ENCODE data around the gene SCN2B. TPM values are rescaled to one million over a fixed set of nuclear protein-coding genes. Genes with fewer than 3 reads are reported as not detected.

Gene SCN2B
- not detected for total RNA-seq
- long read RNA-seq: 0 reads

DNA sequence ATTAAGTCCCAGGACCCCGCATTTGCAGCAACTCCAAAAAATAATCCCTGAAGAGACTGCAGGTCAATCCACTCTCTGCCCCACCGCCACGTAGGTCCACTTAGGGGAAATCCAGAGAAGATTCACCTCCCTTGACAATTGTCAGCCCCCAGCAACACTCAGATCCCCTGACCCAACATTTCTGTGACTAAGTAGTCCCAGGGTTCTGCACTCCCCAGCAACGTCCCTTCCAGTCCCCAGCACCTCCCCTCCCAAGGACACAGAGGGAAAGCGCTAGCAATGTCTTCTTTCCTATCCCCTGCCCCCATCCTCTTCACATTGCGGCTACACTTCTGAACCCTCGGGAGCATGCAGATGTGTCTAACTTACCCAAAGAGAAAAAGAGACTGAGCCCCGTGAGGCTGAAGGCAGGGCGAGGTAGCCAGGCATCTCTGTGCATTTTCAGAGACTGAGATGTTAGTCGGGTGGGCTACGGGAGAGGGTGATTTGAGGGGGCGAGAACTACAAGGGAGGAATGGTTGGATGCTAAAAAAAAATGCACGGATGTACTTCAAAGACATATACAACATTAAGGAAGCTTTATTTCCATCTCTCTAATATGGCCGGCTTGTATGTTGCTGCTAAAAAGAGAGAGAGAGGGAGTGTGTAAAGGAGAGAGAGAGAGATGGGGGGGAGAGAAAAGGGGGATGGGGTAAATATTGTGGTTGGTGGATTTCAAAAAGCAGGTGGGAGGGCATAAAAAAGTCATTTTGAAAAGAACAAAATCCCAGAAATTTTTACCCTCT, at the start of gene SCN2B:
Gene SCN2B (minus strand): TSS at position 647 of the 785 bp plus-strand sequence. CDS start 208 bp downstream, at position 439.
- WGBS (ENCODE audit: insufficient coverage, low coverage, low lambda C conversion rate, missing lambda C conversion rate): 53% methylated on average over 14 of the region's 14 CpGs
- no peak for ATAC-seq
- intact Hi-C loops (cut with DNase I): no loop called here
- TF ChIP-seq POLR2A (IDR thresholded peaks at IDR 0.05) (no peak), CTCF (IDR thresholded peaks at IDR 0.05) (no peak)
- no peaks in the 10 kb centered on the region for H3K9me3 ChIP-seq
- H3K27ac ChIP-seq: peak within 1 kb of the TSS; percentile 13 to 76 (median 60)
- peak in 2 of 3 donors; percentile 18 to 37 for DNase-seq
- H3K27me3 ChIP-seq: no peaks in the 10 kb centered on the region
- H3K4me1 ChIP-seq: peaks cover 0 to 16% (median 6%) of the 10 kb centered on the region in 4 donors
- no peaks in the 10 kb centered on the region for H3K36me3 ChIP-seq
- H3K4me3 ChIP-seq: no peak within 1 kb of the TSS

DNA sequence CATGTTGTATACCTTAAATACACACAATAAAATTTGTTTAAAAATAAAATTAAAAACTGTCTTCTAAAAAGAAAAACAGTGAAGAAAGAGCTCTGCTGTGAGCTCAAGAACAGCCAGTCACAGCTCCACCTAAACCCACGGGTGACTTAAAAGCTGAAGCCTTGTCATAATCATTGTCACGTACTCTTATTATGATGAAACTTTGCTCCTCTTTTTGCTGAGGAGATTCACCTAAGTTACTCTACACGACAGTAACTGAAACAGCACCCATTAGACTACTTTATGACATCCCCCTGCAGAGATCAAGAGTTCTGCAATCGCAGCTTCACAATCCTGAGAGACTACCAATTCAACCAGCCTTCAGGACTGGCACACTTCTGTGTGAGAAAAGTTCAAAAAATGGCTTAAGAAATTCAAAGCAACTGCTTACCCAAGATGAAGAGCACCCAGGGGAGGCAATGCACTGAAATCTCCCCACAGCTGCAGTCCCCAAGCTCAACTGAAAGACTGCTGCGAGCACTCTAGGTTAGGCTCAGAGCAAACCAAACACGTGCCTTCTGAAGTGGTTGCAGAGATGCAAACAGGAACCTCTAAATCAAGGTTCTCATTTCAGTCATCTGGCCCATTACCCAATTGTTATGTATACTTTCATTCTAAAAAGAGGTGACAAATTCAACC, 48.2 kb upstream of the SCN2B start, which contains the start of gene JAML:
Gene JAML (minus strand): TSS at position 501 of the 678 bp plus-strand sequence. CDS start 10,145 bp downstream, outside the sequence.
- 57% methylated on average over 5 of the region's 6 CpGs for WGBS (ENCODE audit: insufficient coverage, low coverage, low lambda C conversion rate, missing lambda C conversion rate)
- ATAC-seq (peak; percentile 37 to 55 (median 51)), DNase-seq (no peak)
- intact Hi-C loops (cut with DNase I): no loop called here
- Histone ChIP-seq H3K4me1 (no peaks in the 10 kb centered on the region), H3K36me3 (no peaks in the 10 kb centered on the region), H3K4me3 (no peak within 1 kb of the TSS), H3K9me3 (no peaks in the 10 kb centered on the region), H3K27ac (peak within 1 kb of the TSS in 1 of 3 donors; percentile 50), H3K27me3 (no peaks in the 10 kb centered on the region)
- TF ChIP-seq CTCF (IDR thresholded peaks at IDR 0.05) (no peak), POLR2A (IDR thresholded peaks at IDR 0.05) (peak; percentile 44)

DNA sequence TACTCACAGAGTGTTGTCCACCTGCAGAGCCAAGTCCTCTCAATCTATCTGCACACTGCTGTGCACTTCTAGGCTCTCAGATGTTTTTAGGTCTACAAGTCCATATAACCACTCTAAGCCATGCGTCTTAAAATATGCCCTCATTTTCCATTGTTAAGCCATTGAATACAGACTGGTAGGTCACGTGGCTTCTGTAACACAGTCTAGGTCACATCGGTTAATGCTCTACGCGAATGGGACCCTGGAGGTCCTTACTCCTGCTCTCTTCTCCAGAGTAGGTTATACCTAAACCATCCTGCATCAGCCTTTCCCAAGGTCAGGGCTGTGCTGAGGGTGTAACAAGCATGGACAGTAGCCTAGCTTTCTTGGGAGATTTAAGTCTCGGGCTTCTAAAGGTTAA, 47.6 kb upstream of the SCN2B start:
- no peak overlapping the region for H3K27ac ChIP-seq
- H3K9me3 ChIP-seq: no peaks in the 10 kb centered on the region
- 92% methylated on average over 6 of the region's 6 CpGs for WGBS (ENCODE audit: insufficient coverage, low coverage, low lambda C conversion rate, missing lambda C conversion rate)
- H3K27me3 ChIP-seq: no peaks in the 10 kb centered on the region
- DNase-seq (no peak), ATAC-seq (no peak)
- no peaks in the 10 kb centered on the region for H3K36me3 ChIP-seq
- intact Hi-C loops (cut with DNase I): no loop called here
- no peaks in the 10 kb centered on the region for H3K4me1 ChIP-seq
- H3K4me3 ChIP-seq: no peak overlapping the region
- no peak for TF ChIP-seq CTCF (IDR thresholded peaks at IDR 0.05)
- TF ChIP-seq POLR2A (IDR thresholded peaks at IDR 0.05): no peak

DNA sequence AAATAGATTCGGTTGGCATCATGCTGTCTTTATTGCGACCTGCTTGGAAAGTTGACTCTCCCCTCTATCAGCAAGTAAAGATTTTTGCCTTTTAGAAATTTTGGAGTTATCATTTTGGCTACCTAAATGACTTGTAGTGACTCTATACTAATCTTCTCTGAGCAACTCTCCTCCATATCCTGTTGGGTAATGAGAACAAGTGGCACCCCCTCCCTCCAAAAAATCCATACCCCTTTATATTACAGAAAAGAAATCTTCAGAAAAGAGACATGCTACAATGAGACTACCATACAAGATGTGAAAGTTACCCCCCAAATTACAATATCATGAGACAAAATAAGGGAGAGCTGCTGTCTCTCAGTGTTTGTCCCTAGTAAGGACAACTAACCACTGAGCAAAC, 47.1 kb upstream of the SCN2B start:
- 35% methylated on average over 2 of the region's 2 CpGs for WGBS (ENCODE audit: insufficient coverage, low coverage, low lambda C conversion rate, missing lambda C conversion rate)
- no peak for DNase-seq
- no peak for TF ChIP-seq CTCF (IDR thresholded peaks at IDR 0.05)
- TF ChIP-seq POLR2A (IDR thresholded peaks at IDR 0.05): no peak
- Histone ChIP-seq H3K27ac (no peak overlapping the region), H3K36me3 (no peaks in the 10 kb centered on the region), H3K9me3 (no peaks in the 10 kb centered on the region), H3K4me1 (no peaks in the 10 kb centered on the region), H3K27me3 (no peaks in the 10 kb centered on the region), H3K4me3 (no peak overlapping the region)
- intact Hi-C loops (cut with DNase I): no loop called here
- no peak for ATAC-seq
